GM19193 (cell line): ENCODE results near the gene CTAGE9.

Experiments used
- POLR2A ChIP-seq: IDR thresholded peaks from 4 replicates; pipeline ENCODE4 v1.6.1; 2011; ENCODE audit not compliant: insufficient read depth, insufficient read length; ENCODE audit errors: extremely low read depth

The CTAGE9 gene

GRCh38 chr6:131736003-131736596 is 25.3 kb upstream of the CTAGE9 start:
- TF ChIP-seq POLR2A = no peak

- no peak for TF ChIP-seq POLR2A
These were observed 22.7 kb upstream of the CTAGE9 start for GRCh38 chr6:131733376-131734016.

DNA sequence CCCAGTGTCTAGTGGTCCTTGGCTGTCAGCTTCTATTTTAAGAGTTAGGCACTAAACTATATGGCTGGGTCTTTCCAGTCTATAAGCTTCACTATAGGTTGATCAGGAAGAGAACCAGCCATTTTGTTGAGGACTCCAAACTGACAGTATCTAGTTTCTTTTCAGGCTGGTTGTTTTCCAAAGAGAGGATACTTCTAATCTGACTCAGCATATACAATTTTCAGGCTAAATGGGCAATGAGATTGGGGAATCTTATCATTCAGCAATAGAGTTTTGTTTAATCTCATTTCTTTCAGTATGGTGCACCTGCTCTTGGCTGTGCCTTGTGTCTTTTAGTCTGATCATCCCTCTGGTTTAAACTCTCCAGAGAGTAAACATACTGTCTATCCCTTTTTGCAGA is 20.4 kb upstream of the CTAGE9 start:
- no peak for TF ChIP-seq POLR2A

GRCh38 chr6:131730264-131730663 is 19.4 kb upstream of the CTAGE9 start:
- no peak for TF ChIP-seq POLR2A

DNA sequence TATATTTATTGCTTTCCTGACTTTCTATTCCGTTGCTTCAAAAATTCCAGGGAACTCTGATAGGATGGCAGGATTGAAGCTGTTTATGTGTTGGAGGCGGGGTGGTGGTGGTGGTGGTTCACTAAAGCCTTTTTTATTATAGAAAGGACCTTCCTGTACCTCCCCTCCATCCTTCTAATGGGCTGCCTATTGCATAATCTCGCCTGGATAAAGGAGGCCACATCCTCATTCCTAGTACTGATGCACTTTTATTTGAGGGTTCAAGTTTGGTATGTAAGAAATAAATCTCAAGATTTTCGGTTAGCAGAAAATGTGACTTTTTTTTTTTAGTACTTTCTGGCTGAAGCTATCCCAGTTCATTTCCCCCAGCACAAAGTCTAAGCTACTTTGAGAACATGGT is 18.7 kb upstream of the CTAGE9 start:
- no peak for TF ChIP-seq POLR2A

DNA sequence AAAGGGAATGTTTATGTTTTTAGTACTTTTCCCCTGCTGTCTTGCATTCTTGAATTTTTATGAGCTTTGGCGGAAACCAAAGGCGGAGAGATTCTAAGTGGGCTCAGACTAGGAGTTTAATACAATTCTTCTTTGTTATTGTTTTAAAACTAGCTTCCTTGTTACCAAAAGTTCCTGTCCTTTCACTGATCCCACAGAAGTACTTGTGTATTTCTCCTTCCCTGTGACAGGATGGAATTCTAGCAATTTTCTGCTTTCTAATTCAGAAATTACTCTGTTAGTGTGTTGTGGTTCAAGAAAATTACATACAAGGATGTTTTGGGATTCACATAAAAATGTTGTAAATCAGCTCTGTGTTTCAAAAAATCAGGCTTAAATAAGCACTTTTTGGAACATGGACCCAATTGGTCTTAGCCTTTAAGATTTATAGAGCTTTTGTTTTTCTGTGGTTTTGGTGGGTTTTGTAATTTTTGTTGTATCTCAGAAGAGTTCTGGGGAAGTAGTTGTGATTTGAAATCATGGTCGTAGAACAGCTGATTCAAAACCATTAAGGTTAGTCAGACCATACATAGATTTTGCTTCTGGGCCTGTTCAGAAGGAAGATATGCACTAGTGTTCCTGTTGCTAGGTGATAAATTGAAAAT is 17.6 kb upstream of the CTAGE9 start:
- TF ChIP-seq POLR2A = no peak

DNA sequence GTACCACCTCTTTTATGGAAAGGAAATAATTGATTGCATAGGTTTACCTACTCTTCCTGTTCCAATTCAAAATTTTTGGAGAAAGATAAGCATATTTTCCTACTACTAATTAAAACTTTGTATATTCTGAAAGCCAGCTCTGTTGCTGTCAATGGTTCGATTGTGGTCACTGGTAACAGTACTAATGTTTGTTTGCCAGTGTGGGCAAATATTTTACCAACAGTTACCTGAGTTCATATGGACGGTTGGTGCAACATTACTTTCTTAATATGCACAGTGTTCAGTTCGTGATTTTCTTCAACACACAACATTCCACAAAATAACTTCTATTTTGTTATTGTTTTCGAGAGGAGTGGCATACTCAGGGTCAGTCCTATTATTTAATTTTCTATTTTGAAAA is 17.1 kb upstream of the CTAGE9 start:
- no peak for TF ChIP-seq POLR2A

DNA sequence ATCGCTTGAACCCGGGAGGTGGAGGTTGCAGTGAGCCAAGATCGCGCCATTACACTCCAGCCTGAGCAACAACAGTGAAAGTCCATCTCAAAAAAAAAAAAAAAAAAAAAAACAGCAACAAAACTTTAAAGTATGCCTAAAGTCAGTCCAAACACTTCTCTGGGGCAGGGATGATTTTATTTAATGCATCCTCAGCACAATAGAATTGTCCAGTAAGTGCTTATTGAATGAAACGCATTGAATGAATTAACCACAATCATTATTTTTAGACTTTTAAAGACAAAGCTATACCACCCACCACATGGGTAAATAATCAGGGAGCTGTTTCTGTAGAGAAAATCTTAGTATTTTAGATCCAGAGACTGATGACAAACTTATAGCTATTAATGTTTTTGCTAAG is 16.6 kb upstream of the CTAGE9 start:
- no peak for TF ChIP-seq POLR2A

DNA sequence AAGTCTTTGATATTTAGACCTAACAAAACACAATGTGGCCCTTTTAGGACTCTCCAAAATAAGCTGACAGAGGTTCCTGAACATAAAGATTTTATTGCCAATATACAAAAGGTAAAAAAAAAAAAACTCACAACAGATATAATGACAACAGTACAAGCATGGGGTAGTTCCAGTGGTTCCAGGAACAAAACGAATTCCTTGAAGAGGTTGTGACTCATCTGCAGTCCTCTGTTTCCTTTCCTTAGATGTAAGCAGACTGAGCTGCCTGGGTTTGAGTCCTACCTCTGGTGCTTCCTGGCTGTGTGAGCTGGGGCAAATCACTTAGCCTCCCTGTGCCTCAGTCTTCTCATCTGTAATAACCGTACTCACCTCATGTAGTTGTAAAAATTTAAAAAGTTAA is 13.3 kb upstream of the CTAGE9 start:
- TF ChIP-seq POLR2A = no peak

DNA sequence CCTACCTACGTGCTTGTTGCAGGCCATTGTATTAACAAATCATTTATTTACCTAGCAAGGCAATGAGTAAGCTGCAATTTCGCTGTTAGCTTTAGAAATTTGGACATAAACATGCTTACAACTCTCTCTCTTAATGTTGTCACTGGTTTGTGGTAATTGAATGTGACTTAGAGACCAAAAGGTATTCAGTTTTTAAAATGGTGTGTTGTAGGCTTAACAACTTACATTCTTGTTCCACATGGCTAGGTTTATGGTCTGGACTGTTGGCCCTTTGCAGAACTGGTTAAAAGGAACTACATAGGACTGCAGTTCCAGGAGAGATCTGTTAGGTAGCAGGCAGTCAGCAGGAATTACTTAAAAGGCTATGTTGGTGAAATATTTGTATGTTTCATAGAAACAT is 10.3 kb upstream of the CTAGE9 start:
- no peak for TF ChIP-seq POLR2A

DNA sequence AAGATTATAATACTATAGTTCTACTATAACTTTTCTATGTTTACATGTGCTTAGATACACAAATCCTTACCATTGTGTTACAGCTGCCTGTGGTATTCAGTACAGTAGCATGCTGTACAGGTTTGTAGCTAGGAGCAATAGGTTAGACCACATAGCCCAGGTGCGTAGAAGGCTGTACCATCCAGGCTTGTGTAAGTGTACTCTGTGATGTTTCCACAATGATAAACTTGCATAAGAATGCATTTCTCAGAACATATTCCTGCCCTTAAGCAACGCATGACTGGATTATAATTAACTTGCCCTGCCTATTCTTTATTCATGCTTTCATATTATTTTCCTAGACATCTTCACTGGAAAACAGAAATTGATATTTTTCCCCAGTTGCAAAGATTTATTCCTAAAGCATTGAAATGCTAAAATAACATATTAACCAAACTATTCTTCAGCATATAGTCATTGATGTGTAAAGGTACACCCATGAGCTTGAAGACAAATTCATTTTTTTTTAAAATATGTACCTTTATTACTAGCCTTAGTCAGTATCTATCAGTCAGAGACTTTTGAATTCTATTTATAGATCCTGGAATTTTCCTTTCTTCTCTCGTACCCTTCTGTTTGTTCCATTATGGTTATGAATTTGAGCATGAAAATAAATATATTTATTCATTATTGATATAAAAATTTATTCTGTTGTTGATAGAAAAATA is 7.2 kb upstream of the CTAGE9 start:
- no peak for TF ChIP-seq POLR2A

GRCh38 chr6:131696956-131697355 is 13.9 kb downstream of the CTAGE9 start:
- TF ChIP-seq POLR2A = no peak

DNA sequence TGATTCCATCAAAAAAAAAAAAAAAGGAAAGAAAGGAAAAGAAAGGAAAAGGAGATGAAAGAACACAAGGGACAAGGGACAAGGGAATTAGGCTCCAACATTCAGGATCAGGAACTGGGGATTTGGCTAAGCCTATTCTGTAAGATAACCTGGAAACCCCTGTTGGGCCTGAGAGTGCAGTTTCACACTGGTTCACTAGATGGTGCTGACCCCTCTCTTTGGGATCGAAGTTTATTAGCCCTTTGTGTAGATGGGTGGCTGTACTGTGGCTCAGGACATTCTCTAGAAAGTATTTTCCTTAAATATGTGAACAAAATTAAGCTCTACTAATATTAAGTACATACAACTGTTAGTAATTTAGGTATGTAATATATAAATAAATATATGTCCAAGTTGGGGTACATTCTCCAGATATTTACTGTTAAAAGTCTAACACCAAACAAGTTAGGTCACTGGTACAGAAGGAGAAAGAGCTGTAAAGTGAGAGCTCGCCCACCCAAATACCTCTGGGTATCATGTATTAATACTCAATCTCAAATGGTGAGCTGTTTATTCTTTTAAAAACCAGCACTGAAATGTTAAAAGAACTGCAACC is 15.9 kb downstream of the CTAGE9 start:
- TF ChIP-seq POLR2A = no peak

- no peak for TF ChIP-seq POLR2A
These were observed 17.4 kb downstream of the CTAGE9 start for GRCh38 chr6:131693384-131693783.

DNA sequence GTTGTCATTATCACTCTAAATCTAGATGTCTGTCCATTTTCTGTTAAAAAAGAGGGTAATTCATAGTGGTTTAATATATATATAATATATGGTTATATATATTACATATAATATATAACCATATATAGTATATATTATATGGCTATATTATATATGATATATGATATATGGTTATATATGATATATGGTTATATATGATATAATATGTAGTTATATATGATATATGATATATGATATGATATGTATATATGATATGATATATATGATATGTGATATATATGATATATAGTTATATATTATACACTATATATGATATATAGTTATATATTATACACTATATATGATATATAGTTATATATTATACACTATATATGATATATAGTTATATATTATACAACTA is 18.2 kb downstream of the CTAGE9 start:
- TF ChIP-seq POLR2A = no peak
